ENCODE results near the gene RAPGEF1.

DNA sequence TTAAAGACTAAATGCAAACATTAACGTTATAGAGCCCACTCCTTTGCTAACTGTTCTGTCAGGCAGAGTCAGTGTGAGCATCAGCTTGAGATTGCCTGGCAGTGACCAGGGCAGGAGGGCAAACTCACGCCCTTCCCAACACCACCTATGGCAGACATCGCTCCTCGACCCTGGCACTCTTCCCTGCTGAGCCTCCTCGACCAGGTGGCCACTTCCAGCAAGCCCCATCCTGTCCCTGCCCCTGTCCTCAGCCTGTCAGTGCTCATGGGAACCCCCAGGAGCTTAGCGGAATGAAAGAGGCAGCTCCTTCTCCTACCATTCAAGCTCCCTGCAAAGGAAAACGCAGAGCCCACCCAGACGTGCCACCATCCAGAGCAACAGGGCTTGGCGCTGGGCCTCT lies 152.5 kb downstream of the RAPGEF1 start:
- TF ChIP-seq, protein P1, sequence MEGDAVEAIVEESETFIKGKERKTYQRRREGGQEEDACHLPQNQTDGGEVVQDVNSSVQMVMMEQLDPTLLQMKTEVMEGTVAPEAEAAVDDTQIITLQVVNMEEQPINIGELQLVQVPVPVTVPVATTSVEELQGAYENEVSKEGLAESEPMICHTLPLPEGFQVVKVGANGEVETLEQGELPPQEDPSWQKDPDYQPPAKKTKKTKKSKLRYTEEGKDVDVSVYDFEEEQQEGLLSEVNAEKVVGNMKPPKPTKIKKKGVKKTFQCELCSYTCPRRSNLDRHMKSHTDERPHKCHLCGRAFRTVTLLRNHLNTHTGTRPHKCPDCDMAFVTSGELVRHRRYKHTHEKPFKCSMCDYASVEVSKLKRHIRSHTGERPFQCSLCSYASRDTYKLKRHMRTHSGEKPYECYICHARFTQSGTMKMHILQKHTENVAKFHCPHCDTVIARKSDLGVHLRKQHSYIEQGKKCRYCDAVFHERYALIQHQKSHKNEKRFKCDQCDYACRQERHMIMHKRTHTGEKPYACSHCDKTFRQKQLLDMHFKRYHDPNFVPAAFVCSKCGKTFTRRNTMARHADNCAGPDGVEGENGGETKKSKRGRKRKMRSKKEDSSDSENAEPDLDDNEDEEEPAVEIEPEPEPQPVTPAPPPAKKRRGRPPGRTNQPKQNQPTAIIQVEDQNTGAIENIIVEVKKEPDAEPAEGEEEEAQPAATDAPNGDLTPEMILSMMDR (IDR thresholded peaks at IDR 0.05; ENCODE audit: insufficient read depth, low read depth, low read length) = no peak
- TF ChIP-seq EZH2 (IDR thresholded peaks at IDR 0.05; ENCODE audit: insufficient read depth, low read length) = no peak

Measured in astrocyte (in vitro differentiated cells and primary cell).